WTC11 (cell line): ENCODE data around the gene RECK. TPM values are rescaled to one million over a fixed set of nuclear protein-coding genes. Genes with fewer than 3 reads are reported as not detected.
A peak's percentile ranks its signal among the peaks of the same experiment; 100 is the strongest.

Experiments
- ATAC-seq: fragments of 200-7000 bp; cut with Tn5 transposase; 2 replicates; pipeline ENCODE4 v1.10.0; 2021; ENCODE audit warnings: mild to moderate bottlenecking, moderate library complexity
- CTCF ChIA-PET: fragments of 300-600 bp; sonication (Branson Sonifier 250); formaldehyde crosslinking; loops from one replicate; lab custom pipeline; 2021; ENCODE audit warnings: antibody characterized with exemption; lab: Charles Lee
- POLR2A ChIA-PET: fragments of 350-600 bp; sonication (Branson Sonifier 250); formaldehyde crosslinking; loops from one replicate; lab custom pipeline; 2021; ENCODE audit warnings: antibody characterized with exemption; lab: Charles Lee
- DNase-seq: peaks from one replicate; pipeline ENCODE4 v3.0.0; 2021; ENCODE audit warnings: low spot score
- H3K27ac Mint-ChIP-seq: 2 replicates; pipeline ENCODE4 v1.8.0; 2021; ENCODE audit warnings: mixed read lengths
- H3K27me3 Mint-ChIP-seq: 2 replicates; pipeline ENCODE4 v1.8.0; 2021; ENCODE audit warnings: low read depth, mild to moderate bottlenecking, moderate library complexity, mixed read lengths
- H3K36me3 Mint-ChIP-seq: 2 replicates; pipeline ENCODE4 v1.8.0; 2021; ENCODE audit warnings: mixed read lengths
- H3K4me1 Mint-ChIP-seq: 2 replicates; pipeline ENCODE4 v1.8.0; 2022; ENCODE audit warnings: mixed read lengths
- H3K4me3 Mint-ChIP-seq: 2 replicates; pipeline ENCODE4 v1.8.0; 2021; ENCODE audit warnings: mild to moderate bottlenecking, moderate library complexity, mixed read lengths
- H3K9me3 Mint-ChIP-seq: 2 replicates; pipeline ENCODE4 v1.8.0; 2021; ENCODE audit warnings: mixed read lengths
- AR ChIP-seq: fragments of 250-450 bp; sonication (Bioruptor Pico); IDR thresholded peaks from 2 replicates; pipeline ENCODE4 v1.9.0; 2021; ENCODE audit warnings: mild to moderate bottlenecking
- CBFB ChIP-seq: sonication (generic); formaldehyde crosslinking; IDR thresholded peaks from 2 replicates; pipeline ENCODE4 v1.8.1; 2022; ENCODE audit warnings: mild to moderate bottlenecking, low read depth, missing genetic modification reagents
- CREB1 ChIP-seq: sonication (generic); formaldehyde crosslinking; IDR thresholded peaks from 2 replicates; pipeline ENCODE4 v1.8.0; 2023; ENCODE audit warnings: mild to moderate bottlenecking, missing genetic modification reagents
- CTCF ChIP-seq: fragments of 200-600 bp; IDR thresholded peaks from 2 replicates; pipeline ENCODE4 v1.8.0; 2022; ENCODE audit warnings: antibody characterized with exemption
- ELF4 ChIP-seq: sonication (generic); formaldehyde crosslinking; IDR thresholded peaks from 2 replicates; pipeline ENCODE4 v1.8.1; 2022; ENCODE audit warnings: low read depth, mild to moderate bottlenecking, moderate library complexity, missing genetic modification reagents
- ETV6 ChIP-seq: sonication (generic); formaldehyde crosslinking; IDR thresholded peaks from 2 replicates; pipeline ENCODE4 v1.8.1; 2022; ENCODE audit warnings: mild to moderate bottlenecking, missing genetic modification reagents
- FOXK1 ChIP-seq: sonication (generic); formaldehyde crosslinking; IDR thresholded peaks from 2 replicates; pipeline ENCODE4 v1.8.0; 2022; ENCODE audit warnings: mild to moderate bottlenecking, moderate library complexity, missing genetic modification reagents
- HMGA2 ChIP-seq: fragments of 250-450 bp; sonication (Bioruptor Pico); IDR thresholded peaks from 2 replicates; pipeline ENCODE4 v1.4.0; 2021; ENCODE audit warnings: mild to moderate bottlenecking, moderate library complexity
- NFATC4 ChIP-seq: fragments of 250-450 bp; sonication (Bioruptor Pico); IDR thresholded peaks from 2 replicates; pipeline ENCODE4 v1.9.0; 2021; ENCODE audit warnings: mild to moderate bottlenecking
- NFE2L1 ChIP-seq: sonication (generic); formaldehyde crosslinking; IDR thresholded peaks from 2 replicates; pipeline ENCODE4 v1.8.1; 2023; ENCODE audit warnings: missing genetic modification reagents
- NR2C2 ChIP-seq: sonication (generic); formaldehyde crosslinking; IDR thresholded peaks from 2 replicates; pipeline ENCODE4 v1.8.0; 2022; ENCODE audit warnings: mild to moderate bottlenecking, missing genetic modification reagents
- RORB ChIP-seq: fragments of 250-450 bp; sonication (Bioruptor Pico); IDR thresholded peaks from 2 replicates; pipeline ENCODE4 v1.9.0; 2021; ENCODE audit warnings: mild to moderate bottlenecking
- SMAD3 ChIP-seq: sonication (generic); formaldehyde crosslinking; IDR thresholded peaks from 2 replicates; pipeline ENCODE4 v1.8.0; 2022; ENCODE audit warnings: missing genetic modification reagents, mild to moderate bottlenecking, borderline replicate concordance
- SOX15 ChIP-seq: fragments of 250-450 bp; sonication (Bioruptor Pico); IDR thresholded peaks from 2 replicates; pipeline ENCODE4 v1.9.0; 2021; ENCODE audit warnings: mild to moderate bottlenecking
- TEAD1 ChIP-seq: sonication (generic); formaldehyde crosslinking; IDR thresholded peaks from 2 replicates; pipeline ENCODE4 v1.8.0; 2022; ENCODE audit warnings: mild to moderate bottlenecking, missing genetic modification reagents
- TEAD4 ChIP-seq: sonication (generic); formaldehyde crosslinking; IDR thresholded peaks from 2 replicates; pipeline ENCODE4 v1.8.0; 2022; ENCODE audit warnings: mild to moderate bottlenecking, missing genetic modification reagents
- ZNF138 ChIP-seq: sonication (generic); formaldehyde crosslinking; conservative IDR thresholded peaks from 2 replicates; pipeline ENCODE4 v1.8.1; 2022; ENCODE audit warnings: mild to moderate bottlenecking, moderate library complexity, missing genetic modification reagents
- ZNF219 ChIP-seq: sonication (generic); formaldehyde crosslinking; IDR thresholded peaks from 2 replicates; pipeline ENCODE4 v1.8.0; 2023; ENCODE audit warnings: missing genetic modification reagents, mild to moderate bottlenecking, borderline replicate concordance
- ZNF423 ChIP-seq: fragments of 250-450 bp; sonication (Bioruptor Pico); IDR thresholded peaks from 2 replicates; pipeline ENCODE4 v2.1.2; 2022; ENCODE audit warnings: mild to moderate bottlenecking, moderate library complexity
- ZNF532 ChIP-seq: fragments of 250-450 bp; sonication (Bioruptor Pico); IDR thresholded peaks from 2 replicates; pipeline ENCODE4 v1.9.0; 2021; ENCODE audit warnings: mild to moderate bottlenecking, borderline replicate concordance
- total RNA-seq: library from RNA; stranded (reverse); gene quantifications from 3 replicates; pipeline ENCODE4 v1.2.3, GENCODE V29; 2021
- TF ChIP-seq, protein P1 (sequence below): fragments of 250-450 bp; sonication (Bioruptor Pico); IDR thresholded peaks from 2 replicates; pipeline ENCODE4 v1.8.0; 2021; ENCODE audit warnings: mild to moderate bottlenecking
- TF ChIP-seq, protein P2 (sequence below): sonication (generic); formaldehyde crosslinking; IDR thresholded peaks from 2 replicates; pipeline ENCODE4 v1.8.0; 2022; ENCODE audit warnings: mild to moderate bottlenecking, missing genetic modification reagents
- TF ChIP-seq, protein P3 (sequence below): sonication (generic); formaldehyde crosslinking; IDR thresholded peaks from 2 replicates; pipeline ENCODE4 v1.8.1; 2023; ENCODE audit warnings: mild to moderate bottlenecking, moderate library complexity, missing genetic modification reagents

The RECK gene
- total RNA-seq, 1 experiment from 2014 or later = 11.2 TPM

DNA sequence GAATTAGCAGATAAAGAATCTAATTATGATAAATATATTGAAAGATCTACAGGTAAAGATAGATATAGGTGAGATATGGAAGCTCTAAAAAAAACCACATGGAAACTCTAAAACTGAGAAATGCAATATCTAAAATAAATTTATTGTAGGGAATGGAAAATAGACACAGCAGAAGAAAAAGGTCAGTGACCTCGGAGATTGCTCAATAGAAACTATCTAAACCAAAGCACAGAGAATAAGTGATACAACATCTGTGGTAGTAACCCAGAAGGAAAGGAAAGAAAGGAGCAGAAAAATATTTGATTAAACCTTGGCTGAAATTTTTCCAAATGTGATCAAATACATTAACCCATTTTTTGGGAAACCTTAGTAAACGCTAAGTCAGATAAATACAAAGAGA lies 56.7 kb downstream of the RECK start:
- no peaks in the 10 kb centered on the region for H3K36me3 Mint-ChIP-seq
- ATAC-seq = no peak

DNA sequence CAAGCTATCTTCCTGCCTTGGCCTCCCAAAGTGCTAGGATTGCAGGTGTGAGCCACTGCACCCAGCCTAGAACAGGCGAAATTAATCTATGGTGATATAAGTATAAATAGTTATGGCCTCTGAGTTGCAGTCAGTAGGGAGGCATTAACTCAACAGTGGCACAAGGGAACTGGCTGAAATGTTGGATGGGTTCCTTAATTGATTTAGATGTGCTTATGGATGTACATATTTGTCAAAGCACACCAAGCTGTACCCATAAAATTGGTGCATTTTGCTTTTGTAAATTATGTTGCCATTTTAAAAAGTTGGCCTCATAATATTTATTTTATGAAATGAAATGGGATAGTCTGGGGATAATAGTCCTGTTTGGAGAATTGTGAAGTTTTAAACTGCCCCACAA lies 63.0 kb downstream of the RECK start:
- Mint-ChIP-seq H3K27ac (no peak overlapping the region), H3K4me1 (peaks cover 24% of the 10 kb centered on the region), H3K27me3 (no peaks in the 10 kb centered on the region), H3K4me3 (no peak overlapping the region), H3K9me3 (no peaks in the 10 kb centered on the region), H3K36me3 (no peaks in the 10 kb centered on the region)
- no peak for DNase-seq
- ATAC-seq = no peak
- CTCF ChIA-PET = interaction anchor here (0.7 to 7.7 kb wide), 7 partner anchors 11 to 308 kb away, joined by 3 to 131 read pairs (median 4); no protein-coding TSS in a partner anchor
- POLR2A ChIA-PET = no interaction called here
- no peak for TF ChIP-seq SMAD3 (CRISPR knock-in tag)
- TF ChIP-seq TEAD1 (CRISPR knock-in tag) = no peak
- TF ChIP-seq NFATC4 = no peak
- TF ChIP-seq SOX15 = no peak
- TF ChIP-seq NFE2L1 (CRISPR knock-in tag) = no peak
- TF ChIP-seq ETV6 (CRISPR knock-in tag) = no peak
- no peak for TF ChIP-seq TEAD4 (CRISPR knock-in tag)
- TF ChIP-seq ZNF532 (CRISPR knock-in tag) = no peak

More for the DNA sequence above, 56.7 kb downstream of the RECK start:
- no peaks in the 10 kb centered on the region for H3K9me3 Mint-ChIP-seq
- peaks cover 33% of the 10 kb centered on the region for H3K4me1 Mint-ChIP-seq
- ChIA-PET POLR2A (no interaction called here), CTCF (interaction anchor here (1.3 kb wide), 1 partner anchor 9 kb away, joined by 5 read pairs; no protein-coding TSS in a partner anchor)
- no peak for DNase-seq
- peak overlapping the region; percentile 35 for H3K4me3 Mint-ChIP-seq
- peak overlapping the region; percentile 85 for H3K27ac Mint-ChIP-seq
- TF ChIP-seq ZNF219 (CRISPR knock-in tag) = no peak
- TF ChIP-seq, protein P1, sequence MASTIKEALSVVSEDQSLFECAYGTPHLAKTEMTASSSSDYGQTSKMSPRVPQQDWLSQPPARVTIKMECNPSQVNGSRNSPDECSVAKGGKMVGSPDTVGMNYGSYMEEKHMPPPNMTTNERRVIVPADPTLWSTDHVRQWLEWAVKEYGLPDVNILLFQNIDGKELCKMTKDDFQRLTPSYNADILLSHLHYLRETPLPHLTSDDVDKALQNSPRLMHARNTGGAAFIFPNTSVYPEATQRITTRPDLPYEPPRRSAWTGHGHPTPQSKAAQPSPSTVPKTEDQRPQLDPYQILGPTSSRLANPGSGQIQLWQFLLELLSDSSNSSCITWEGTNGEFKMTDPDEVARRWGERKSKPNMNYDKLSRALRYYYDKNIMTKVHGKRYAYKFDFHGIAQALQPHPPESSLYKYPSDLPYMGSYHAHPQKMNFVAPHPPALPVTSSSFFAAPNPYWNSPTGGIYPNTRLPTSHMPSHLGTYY (CRISPR knock-in tag) = no peak
- no peak for TF ChIP-seq CTCF
- no peak for TF ChIP-seq ETV6 (CRISPR knock-in tag)
- TF ChIP-seq, protein P2, sequence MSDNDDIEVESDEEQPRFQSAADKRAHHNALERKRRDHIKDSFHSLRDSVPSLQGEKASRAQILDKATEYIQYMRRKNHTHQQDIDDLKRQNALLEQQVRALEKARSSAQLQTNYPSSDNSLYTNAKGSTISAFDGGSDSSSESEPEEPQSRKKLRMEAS (CRISPR knock-in tag) = no peak
- TF ChIP-seq CBFB (CRISPR knock-in tag) = no peak
- TF ChIP-seq HMGA2 = no peak
- no peak for TF ChIP-seq NFE2L1 (CRISPR knock-in tag)
- TF ChIP-seq ZNF138 (CRISPR knock-in tag) = no peak
- TF ChIP-seq AR = no peak
- no peak for TF ChIP-seq ZNF423 (CRISPR knock-in tag)
- TF ChIP-seq, protein P3, sequence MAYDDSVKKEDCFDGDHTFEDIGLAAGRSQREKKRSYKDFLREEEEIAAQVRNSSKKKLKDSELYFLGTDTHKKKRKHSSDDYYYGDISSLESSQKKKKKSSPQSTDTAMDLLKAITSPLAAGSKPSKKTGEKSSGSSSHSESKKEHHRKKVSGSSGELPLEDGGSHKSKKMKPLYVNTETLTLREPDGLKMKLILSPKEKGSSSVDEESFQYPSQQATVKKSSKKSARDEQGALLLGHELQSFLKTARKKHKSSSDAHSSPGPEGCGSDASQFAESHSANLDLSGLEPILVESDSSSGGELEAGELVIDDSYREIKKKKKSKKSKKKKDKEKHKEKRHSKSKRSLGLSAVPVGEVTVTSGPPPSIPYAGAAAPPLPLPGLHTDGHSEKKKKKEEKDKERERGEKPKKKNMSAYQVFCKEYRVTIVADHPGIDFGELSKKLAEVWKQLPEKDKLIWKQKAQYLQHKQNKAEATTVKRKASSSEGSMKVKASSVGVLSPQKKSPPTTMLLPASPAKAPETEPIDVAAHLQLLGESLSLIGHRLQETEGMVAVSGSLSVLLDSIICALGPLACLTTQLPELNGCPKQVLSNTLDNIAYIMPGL (CRISPR knock-in tag) = no peak
- no peak for TF ChIP-seq CREB1 (CRISPR knock-in tag)
- no peak for TF ChIP-seq FOXK1 (CRISPR knock-in tag)
- TF ChIP-seq NR2C2 = no peak
- no peak for TF ChIP-seq RORB (CRISPR knock-in tag)
- TF ChIP-seq ELF4 = no peak
- H3K27me3 Mint-ChIP-seq = no peaks in the 10 kb centered on the region
